ENCODE measurements around the gene KLK15.

DNA sequence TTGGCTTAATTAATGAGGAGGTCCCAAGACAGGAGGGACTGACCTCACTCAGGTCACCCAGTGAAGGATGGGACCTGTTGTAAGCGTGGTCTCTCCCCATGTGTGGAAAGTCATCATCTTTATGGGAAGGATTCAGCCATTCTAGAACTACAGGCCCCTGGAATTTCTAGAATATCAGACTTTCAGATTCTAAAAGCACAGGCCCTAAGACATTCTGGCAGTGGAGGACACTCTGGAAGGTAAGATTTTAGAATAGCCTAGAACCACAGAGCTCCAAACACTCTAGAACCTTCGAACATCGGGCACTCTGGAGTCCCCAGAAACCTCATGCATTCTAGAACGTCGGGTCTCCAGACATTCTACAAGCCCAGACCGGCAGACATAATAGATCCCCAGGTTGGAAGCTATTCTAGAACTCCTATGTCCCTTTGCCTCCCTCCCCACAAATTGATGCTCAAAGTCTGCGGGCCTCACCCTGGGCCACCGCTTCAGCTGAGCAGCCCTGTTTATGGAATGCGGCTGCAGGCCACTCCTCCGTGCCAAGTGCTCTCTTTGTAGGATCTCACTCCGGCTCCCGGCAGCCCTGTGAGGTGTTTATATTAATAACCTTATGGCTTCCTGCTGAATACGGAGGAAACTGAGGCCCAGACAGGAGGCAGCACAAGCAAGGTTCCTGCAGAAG lies 1.9 kb upstream of the KLK15 start:
- TF ChIP-seq CTCF (IDR thresholded peaks at IDR 0.05; ENCODE audit: low read length) (no peak), EZH2 (IDR thresholded peaks at IDR 0.05; ENCODE audit: borderline replicate concordance, low read length) (no peak)
